SK-N-SH treated with all-trans-retinoic acid at 6 μM for 48 hours (cell line): ENCODE measurements around the gene BLOC1S4.

ENCODE experiments used
- ARNTL ChIP-seq: fragments of 450-650 bp; formaldehyde crosslinking; IDR thresholded peaks from 2 replicates; pipeline ENCODE4 v1.5.0; 2020; ENCODE audit warnings: low read depth, mild to moderate bottlenecking, moderate library complexity, borderline replicate concordance
- CREB5 ChIP-seq: fragments of 250-450 bp; sonication (Bioruptor Pico); IDR thresholded peaks from 2 replicates; pipeline ENCODE4 v1.5.1; 2020; ENCODE audit warnings: low read depth, mild to moderate bottlenecking, moderate library complexity
- CSDC2 ChIP-seq: fragments of 250-450 bp; sonication (Bioruptor Pico); IDR thresholded peaks from 2 replicates; pipeline ENCODE4 v1.5.0; 2020; ENCODE audit warnings: mild to moderate bottlenecking, moderate library complexity
- CSRNP3 ChIP-seq: fragments of 250-450 bp; sonication (Bioruptor Pico); IDR thresholded peaks from 2 replicates; pipeline ENCODE4 v1.5.1; 2021; ENCODE audit warnings: mild to moderate bottlenecking, moderate library complexity
- ESRRG ChIP-seq: fragments of 250-450 bp; sonication (Bioruptor Pico); IDR thresholded peaks from 2 replicates; pipeline ENCODE4 v1.6.1; 2021; ENCODE audit warnings: mild to moderate bottlenecking
- GLIS3 ChIP-seq: fragments of 250-450 bp; sonication (Bioruptor Pico); IDR thresholded peaks from 2 replicates; pipeline ENCODE4 v1.5.0; 2020; ENCODE audit warnings: mild to moderate bottlenecking, moderate library complexity
- PATZ1 ChIP-seq: fragments of 250-450 bp; sonication (Bioruptor Pico); IDR thresholded peaks from 2 replicates; pipeline ENCODE4 v1.8.0; 2020; ENCODE audit warnings: mild to moderate bottlenecking, moderate library complexity, borderline replicate concordance
- TCF4 ChIP-seq: fragments of 250-450 bp; sonication (Bioruptor Pico); IDR thresholded peaks from 2 replicates; pipeline ENCODE4 v1.8.0; 2021; ENCODE audit warnings: mild to moderate bottlenecking, moderate library complexity, borderline replicate concordance
- TOX ChIP-seq: fragments of 250-450 bp; sonication (Bioruptor Pico); IDR thresholded peaks from 2 replicates; pipeline ENCODE4 v1.8.0; 2021; ENCODE audit warnings: mild to moderate bottlenecking, moderate library complexity, borderline replicate concordance
- TSHZ2 ChIP-seq: fragments of 250-450 bp; sonication (Bioruptor Pico); IDR thresholded peaks from 2 replicates; pipeline ENCODE4 v1.5.0; 2020; ENCODE audit warnings: mild to moderate bottlenecking, moderate library complexity
- ZC3H10 ChIP-seq: fragments of 250-450 bp; sonication (Bioruptor Pico); IDR thresholded peaks from 2 replicates; pipeline ENCODE4 v1.5.1; 2021; ENCODE audit warnings: mild to moderate bottlenecking, moderate library complexity
- ZFP3 ChIP-seq: fragments of 250-450 bp; sonication (Bioruptor Pico); IDR thresholded peaks from 2 replicates; pipeline ENCODE4 v1.5.0; 2020; ENCODE audit warnings: mild to moderate bottlenecking, moderate library complexity
- ZFP30 ChIP-seq: fragments of 450-650 bp; formaldehyde crosslinking; IDR thresholded peaks from 2 replicates; pipeline ENCODE4 v1.5.0; 2022; ENCODE audit warnings: mild to moderate bottlenecking, moderate library complexity
- ZNF70 ChIP-seq: fragments of 450-650 bp; formaldehyde crosslinking; IDR thresholded peaks from 2 replicates; pipeline ENCODE4 v1.5.0; 2020; ENCODE audit warnings: mild to moderate bottlenecking, moderate library complexity

GRCh38 chr4:6740347-6740746 is 24.4 kb downstream of the BLOC1S4 start:
- TF ChIP-seq CREB5 (CRISPR knock-in tag) (no peak), TOX (CRISPR knock-in tag) (no peak), ZC3H10 (CRISPR knock-in tag) (no peak), CSDC2 (no peak), TCF4 (CRISPR knock-in tag) (no peak), GLIS3 (CRISPR knock-in tag) (no peak), ZFP30 (no peak), ZFP3 (CRISPR knock-in tag) (no peak), TSHZ2 (no peak), PATZ1 (CRISPR knock-in tag) (no peak), ARNTL (CRISPR knock-in tag) (no peak), ZNF70 (CRISPR knock-in tag) (no peak), ESRRG (no peak), CSRNP3 (no peak)
